ENCODE data around the gene C10orf71.

The C10orf71 gene

GRCh38 chr10:49321021-49321420 is 22.1 kb downstream of the C10orf71 start:
- no peak for DNase-seq

GRCh38 chr10:49322371-49323170 is 23.6 kb downstream of the C10orf71 start:
- DNase-seq, result no peak

- DNase-seq, result no peak
Observed at GRCh38 chr10:49323171-49323895, 24.4 kb downstream of the C10orf71 start.

- no peak for DNase-seq
Observed at GRCh38 chr10:49323896-49324270, 24.9 kb downstream of the C10orf71 start.

GRCh38 chr10:49324711-49325110 is 25.7 kb downstream of the C10orf71 start:
- DNase-seq, result no peak

- no peak for DNase-seq
Observed at GRCh38 chr10:49325131-49325915, 26.4 kb downstream of the C10orf71 start.

- no peak for DNase-seq
Observed at GRCh38 chr10:49325916-49326783, 27.2 kb downstream of the C10orf71 start.

GRCh38 chr10:49327036-49327813 is 28.3 kb downstream of the C10orf71 start:
- no peak for DNase-seq

- DNase-seq, result no peak
Observed at GRCh38 chr10:49328401-49329145, 29.6 kb downstream of the C10orf71 start.

GRCh38 chr10:49329146-49329505 is 30.2 kb downstream of the C10orf71 start:
- DNase-seq, result no peak

- no peak for DNase-seq
Observed at GRCh38 chr10:49330127-49330665, 31.2 kb downstream of the C10orf71 start.

- DNase-seq, result no peak
Observed at GRCh38 chr10:49331431-49331830, 32.5 kb downstream of the C10orf71 start.

- no peak for DNase-seq
Observed at GRCh38 chr10:49332333-49332732, 33.4 kb downstream of the C10orf71 start.

- DNase-seq, result no peak
Observed at GRCh38 chr10:49332768-49333167, 33.8 kb downstream of the C10orf71 start.

- no peak for DNase-seq
Observed at GRCh38 chr10:49333192-49333591, 34.2 kb downstream of the C10orf71 start.

GRCh38 chr10:49334964-49335363 is 36.0 kb downstream of the C10orf71 start:
- no peak for DNase-seq

- DNase-seq, result no peak
Observed at GRCh38 chr10:49335364-49335972, 36.5 kb downstream of the C10orf71 start.

GRCh38 chr10:49338604-49339003 is 39.6 kb downstream of the C10orf71 start:
- no peak for DNase-seq

- DNase-seq, result no peak
Observed at GRCh38 chr10:49344840-49345239, 45.9 kb downstream of the C10orf71 start.

- DNase-seq, result no peak
Observed at GRCh38 chr10:49347342-49347741, 48.4 kb downstream of the C10orf71 start.
